SK-N-MC (cell line): ENCODE results near the gene FMR1.

Experiments used
- EZH2 ChIP-seq: fragments of 200-600 bp; sonication (generic); IDR thresholded peaks from one replicate; pipeline ENCODE4 v1.6.1; 2017; ENCODE audit warnings: antibody characterized with exemption
- POLR2AphosphoS5 ChIP-seq: IDR thresholded peaks from 2 replicates; pipeline ENCODE4 v1.6.1; 2012; ENCODE audit warnings: mild to moderate bottlenecking, low read depth, low read length, borderline replicate concordance

DNA sequence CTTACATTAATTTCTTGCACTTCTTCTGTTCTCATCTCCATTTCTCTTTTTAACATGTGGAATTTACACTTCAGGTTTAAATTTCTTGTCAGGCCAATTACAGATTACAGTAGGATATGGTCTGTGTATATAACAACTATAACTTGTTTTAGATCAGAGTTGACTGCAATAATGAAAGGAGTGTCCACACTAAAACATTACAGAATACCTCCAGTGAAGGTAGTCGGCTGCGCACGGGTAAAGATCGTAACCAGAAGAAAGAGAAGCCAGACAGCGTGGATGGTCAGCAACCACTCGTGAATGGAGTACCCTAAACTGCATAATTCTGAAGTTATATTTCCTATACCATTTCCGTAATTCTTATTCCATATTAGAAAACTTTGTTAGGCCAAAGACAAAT is 36.8 kb downstream of the FMR1 start:
- TF ChIP-seq EZH2 (no peak), POLR2AphosphoS5 (no peak)
